Astrocyte (in vitro differentiated cells and primary cell): ENCODE results near the gene DAPP1.

Experiments
- CTCF ChIP-seq: IDR thresholded peaks from 2 replicates; pipeline ENCODE4 v1.5.1; 2011; ENCODE audit warnings: low read depth, mild to moderate bottlenecking, inconsistent platforms, low read length, moderate library complexity; ENCODE audit not compliant: insufficient read depth
- EZH2 ChIP-seq: IDR thresholded peaks from 2 replicates; pipeline ENCODE4 v1.6.1; 2012; ENCODE audit warnings: mild to moderate bottlenecking, low read length, inconsistent platforms; ENCODE audit not compliant: insufficient read depth

GRCh38 chr4:99887837-99888236, 71.2 kb downstream of the DAPP1 start:
- TF ChIP-seq CTCF (no peak), EZH2 (no peak)
